IPS-20b (cell line): ENCODE data around the gene STH.
"Not testable (repeated sequence)": the region's sequence is repeated elsewhere in the genome, so short reads cannot be mapped to it uniquely, and the experiment has no call there.

Experiments used
- H3K27ac ChIP-seq: one replicate; pipeline ENCODE4 v1.5.1; 2013; ENCODE audit warnings: low read length
- H3K27me3 ChIP-seq: 2 replicates; pipeline ENCODE4 v1.6.1; 2013; ENCODE audit warnings: mild to moderate bottlenecking, low read length, inconsistent platforms; ENCODE audit not compliant: insufficient read depth
- H3K36me3 ChIP-seq: 2 replicates; pipeline ENCODE4 v1.6.1; 2013; ENCODE audit warnings: low read depth, mild to moderate bottlenecking, inconsistent platforms, low read length, moderate library complexity; ENCODE audit not compliant: insufficient read depth
- H3K4me1 ChIP-seq: 2 replicates; pipeline ENCODE4 v1.6.1; 2013; ENCODE audit warnings: mild to moderate bottlenecking, control low read depth, inconsistent platforms, low read length, moderate library complexity; ENCODE audit not compliant: insufficient read depth
- H3K4me3 ChIP-seq: 2 replicates; pipeline ENCODE4 v1.5.1; 2013; ENCODE audit warnings: mild to moderate bottlenecking, low read length, inconsistent platforms
- H3K9ac ChIP-seq: 2 replicates; pipeline ENCODE4 v1.6.1; 2013; ENCODE audit warnings: low read depth, mild to moderate bottlenecking, inconsistent platforms, low read length, moderate library complexity
- H3K9me3 ChIP-seq: 2 replicates; pipeline ENCODE4 v1.6.1; 2013; ENCODE audit warnings: mild to moderate bottlenecking, low read depth, low read length, inconsistent platforms; ENCODE audit not compliant: insufficient read depth

STH gene

DNA sequence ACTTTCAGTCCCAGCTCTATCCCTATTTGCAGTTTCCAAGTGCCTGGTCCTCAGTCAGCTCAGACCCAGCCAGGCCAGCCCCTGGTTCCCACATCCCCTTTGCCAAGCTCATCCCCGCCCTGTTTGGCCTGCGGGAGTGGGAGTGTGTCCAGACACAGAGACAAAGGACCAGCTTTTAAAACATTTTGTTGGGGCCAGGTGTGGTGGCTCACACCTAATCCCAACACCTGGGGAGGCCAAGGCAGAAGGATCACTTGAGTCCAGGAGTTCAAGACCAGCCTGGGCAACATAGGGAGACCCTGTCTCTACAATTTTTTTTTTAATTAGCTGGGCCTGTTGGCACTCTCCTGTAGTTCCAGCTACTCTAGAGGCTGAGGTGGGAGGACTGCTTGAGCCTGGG, 1.7 kb downstream of the STH start:
- Histone ChIP-seq H3K9ac (no peak overlapping the region), H3K27me3 (no peaks in the 10 kb centered on the region), H3K4me3 (no peak overlapping the region), H3K4me1 (no peaks in the 10 kb centered on the region), H3K9me3 (no peaks in the 10 kb centered on the region), H3K27ac (no peak overlapping the region), H3K36me3 (no peaks in the 10 kb centered on the region)

DNA sequence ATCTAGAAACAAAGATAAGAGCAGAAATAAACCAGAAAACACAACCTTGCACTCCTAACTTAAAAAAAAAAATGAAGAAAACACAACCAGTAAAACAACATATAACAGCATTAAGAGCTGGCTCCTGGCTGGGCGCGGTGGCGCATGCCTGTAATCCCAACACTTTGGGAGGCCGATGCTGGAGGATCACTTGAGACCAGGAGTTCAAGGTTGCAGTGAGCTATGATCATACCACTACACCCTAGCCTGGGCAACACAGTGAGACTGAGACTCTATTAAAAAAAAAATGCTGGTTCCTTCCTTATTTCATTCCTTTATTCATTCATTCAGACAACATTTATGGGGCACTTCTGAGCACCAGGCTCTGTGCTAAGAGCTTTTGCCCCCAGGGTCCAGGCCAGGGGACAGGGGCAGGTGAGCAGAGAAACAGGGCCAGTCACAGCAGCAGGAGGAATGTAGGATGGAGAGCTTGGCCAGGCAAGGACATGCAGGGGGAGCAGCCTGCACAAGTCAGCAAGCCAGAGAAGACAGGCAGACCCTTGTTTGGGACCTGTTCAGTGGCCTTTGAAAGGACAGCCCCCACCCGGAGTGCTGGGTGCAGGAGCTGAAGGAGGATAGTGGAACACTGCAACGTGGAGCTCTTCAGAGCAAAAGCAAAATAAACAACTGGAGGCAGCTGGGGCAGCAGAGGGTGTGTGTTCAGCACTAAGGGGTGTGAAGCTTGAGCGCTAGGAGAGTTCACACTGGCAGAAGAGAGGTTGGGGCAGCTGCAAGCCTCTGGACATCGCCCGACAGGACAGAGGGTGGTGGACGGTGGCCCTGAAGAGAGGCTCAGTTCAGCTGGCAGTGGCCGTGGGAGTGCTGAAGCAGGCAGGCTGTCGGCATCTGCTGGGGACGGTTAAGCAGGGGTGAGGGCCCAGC, 2.6 kb downstream of the STH start:
- H3K9ac ChIP-seq = no peak overlapping the region
- H3K36me3 ChIP-seq = no peaks in the 10 kb centered on the region
- H3K4me1 ChIP-seq = no peaks in the 10 kb centered on the region

DNA sequence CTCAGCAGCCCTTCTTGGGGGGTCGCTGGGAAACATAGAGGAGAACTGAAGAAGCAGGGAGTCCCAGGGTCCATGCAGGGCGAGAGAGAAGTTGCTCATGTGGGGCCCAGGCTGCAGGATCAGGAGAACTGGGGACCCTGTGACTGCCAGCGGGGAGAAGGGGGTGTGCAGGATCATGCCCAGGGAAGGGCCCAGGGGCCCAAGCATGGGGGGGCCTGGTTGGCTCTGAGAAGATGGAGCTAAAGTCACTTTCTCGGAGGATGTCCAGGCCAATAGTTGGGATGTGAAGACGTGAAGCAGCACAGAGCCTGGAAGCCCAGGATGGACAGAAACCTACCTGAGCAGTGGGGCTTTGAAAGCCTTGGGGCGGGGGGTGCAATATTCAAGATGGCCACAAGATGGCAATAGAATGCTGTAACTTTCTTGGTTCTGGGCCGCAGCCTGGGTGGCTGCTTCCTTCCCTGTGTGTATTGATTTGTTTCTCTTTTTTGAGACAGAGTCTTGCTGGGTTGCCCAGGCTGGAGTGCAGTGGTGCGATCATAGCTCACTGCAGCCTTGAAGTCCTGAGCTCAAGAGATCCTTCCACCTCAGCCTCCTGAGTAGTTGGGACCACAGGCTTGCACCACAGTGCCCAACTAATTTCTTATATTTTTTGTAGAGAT, 3.4 kb downstream of the STH start:
- Histone ChIP-seq H3K27me3 (no peaks in the 10 kb centered on the region), H3K9ac (no peak overlapping the region), H3K36me3 (no peaks in the 10 kb centered on the region), H3K4me1 (no peaks in the 10 kb centered on the region), H3K27ac (no peak overlapping the region), H3K4me3 (no peak overlapping the region), H3K9me3 (no peaks in the 10 kb centered on the region)

More for the DNA sequence above, 2.6 kb downstream of the STH start:
- no peaks in the 10 kb centered on the region for H3K9me3 ChIP-seq
- no peak overlapping the region for H3K27ac ChIP-seq
- no peaks in the 10 kb centered on the region for H3K27me3 ChIP-seq
- no peak overlapping the region for H3K4me3 ChIP-seq

DNA sequence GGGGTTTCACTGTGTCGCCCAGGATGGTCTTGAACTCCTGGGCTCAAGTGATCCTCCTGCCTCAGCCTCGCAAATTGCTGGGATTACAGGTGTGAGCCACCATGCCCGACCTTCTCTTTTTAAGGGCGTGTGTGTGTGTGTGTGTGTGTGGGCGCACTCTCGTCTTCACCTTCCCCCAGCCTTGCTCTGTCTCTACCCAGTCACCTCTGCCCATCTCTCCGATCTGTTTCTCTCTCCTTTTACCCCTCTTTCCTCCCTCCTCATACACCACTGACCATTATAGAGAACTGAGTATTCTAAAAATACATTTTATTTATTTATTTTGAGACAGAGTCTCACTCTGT, 3.9 kb downstream of the STH start:
- H3K9me3 ChIP-seq = no peaks in the 10 kb centered on the region
- H3K36me3 ChIP-seq = no peaks in the 10 kb centered on the region
- no peaks in the 10 kb centered on the region for H3K4me1 ChIP-seq
- no peaks in the 10 kb centered on the region for H3K27me3 ChIP-seq
- no peak overlapping the region for H3K4me3 ChIP-seq
- no peak overlapping the region for H3K27ac ChIP-seq
- H3K9ac ChIP-seq = no peak overlapping the region

DNA sequence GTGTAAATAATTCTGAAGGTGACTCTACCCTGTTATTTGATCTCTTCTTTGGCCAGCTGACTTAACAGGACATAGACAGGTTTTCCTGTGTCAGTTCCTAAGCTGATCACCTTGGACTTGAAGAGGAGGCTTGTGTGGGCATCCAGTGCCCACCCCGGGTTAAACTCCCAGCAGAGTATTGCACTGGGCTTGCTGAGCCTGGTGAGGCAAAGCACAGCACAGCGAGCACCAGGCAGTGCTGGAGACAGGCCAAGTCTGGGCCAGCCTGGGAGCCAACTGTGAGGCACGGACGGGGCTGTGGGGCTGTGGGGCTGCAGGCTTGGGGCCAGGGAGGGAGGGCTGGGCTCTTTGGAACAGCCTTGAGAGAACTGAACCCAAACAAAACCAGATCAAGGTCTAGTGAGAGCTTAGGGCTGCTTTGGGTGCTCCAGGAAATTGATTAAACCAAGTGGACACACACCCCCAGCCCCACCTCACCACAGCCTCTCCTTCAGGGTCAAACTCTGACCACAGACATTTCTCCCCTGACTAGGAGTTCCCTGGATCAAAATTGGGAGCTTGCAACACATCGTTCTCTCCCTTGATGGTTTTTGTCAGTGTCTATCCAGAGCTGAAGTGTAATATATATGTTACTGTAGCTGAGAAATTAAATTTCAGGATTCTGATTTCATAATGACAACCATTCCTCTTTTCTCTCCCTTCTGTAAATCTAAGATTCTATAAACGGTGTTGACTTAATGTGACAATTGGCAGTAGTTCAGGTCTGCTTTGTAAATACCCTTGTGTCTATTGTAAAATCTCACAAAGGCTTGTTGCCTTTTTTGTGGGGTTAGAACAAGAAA, 5.1 kb downstream of the STH start:
- Histone ChIP-seq H3K9ac (no peak overlapping the region), H3K27ac (no peak overlapping the region), H3K4me1 (no peaks in the 10 kb centered on the region), H3K36me3 (no peaks in the 10 kb centered on the region), H3K27me3 (no peaks in the 10 kb centered on the region), H3K4me3 (no peak overlapping the region), H3K9me3 (no peaks in the 10 kb centered on the region)

DNA sequence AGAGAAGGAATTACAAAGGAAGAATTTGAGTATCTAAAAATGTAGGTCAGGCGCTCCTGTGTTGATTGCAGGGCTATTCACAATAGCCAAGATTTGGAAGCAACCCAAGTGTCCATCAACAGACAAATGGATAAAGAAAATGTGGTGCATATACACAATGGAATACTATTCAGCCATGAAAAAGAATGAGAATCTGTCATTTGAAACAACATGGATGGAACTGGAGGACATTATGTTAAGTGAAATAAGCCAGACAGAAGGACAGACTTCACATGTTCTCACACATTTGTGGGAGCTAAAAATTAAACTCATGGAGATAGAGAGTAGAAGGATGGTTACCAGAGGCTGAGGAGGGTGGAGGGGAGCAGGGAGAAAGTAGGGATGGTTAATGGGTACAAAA, 7.0 kb downstream of the STH start:
- H3K9me3 ChIP-seq, H3K36me3 ChIP-seq, H3K27me3 ChIP-seq, H3K4me1 ChIP-seq, H3K9ac ChIP-seq, H3K27ac ChIP-seq, H3K4me3 ChIP-seq: not testable (repeated sequence)

DNA sequence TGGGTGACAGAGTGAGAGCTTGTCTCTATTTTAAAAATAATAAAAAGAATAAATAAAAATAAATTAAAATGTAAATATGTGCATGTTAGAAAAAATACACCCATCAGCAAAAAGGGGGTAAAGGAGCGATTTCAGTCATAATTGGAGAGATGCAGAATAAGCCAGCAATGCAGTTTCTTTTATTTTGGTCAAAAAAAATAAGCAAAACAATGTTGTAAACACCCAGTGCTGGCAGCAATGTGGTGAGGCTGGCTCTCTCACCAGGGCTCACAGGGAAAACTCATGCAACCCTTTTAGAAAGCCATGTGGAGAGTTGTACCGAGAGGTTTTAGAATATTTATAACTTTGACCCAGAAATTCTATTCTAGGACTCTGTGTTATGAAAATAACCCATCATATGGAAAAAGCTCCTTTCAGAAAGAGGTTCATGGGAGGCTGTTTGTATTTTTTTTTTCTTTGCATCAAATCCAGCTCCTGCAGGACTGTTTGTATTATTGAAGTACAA, 8.5 kb downstream of the STH start:
- H3K4me3 ChIP-seq = no peak overlapping the region
- H3K36me3 ChIP-seq = no peaks in the 10 kb centered on the region
- H3K27ac ChIP-seq = no peak overlapping the region
- no peaks in the 10 kb centered on the region for H3K9me3 ChIP-seq
- H3K27me3 ChIP-seq = no peaks in the 10 kb centered on the region
- no peaks in the 10 kb centered on the region for H3K4me1 ChIP-seq
- no peak overlapping the region for H3K9ac ChIP-seq

DNA sequence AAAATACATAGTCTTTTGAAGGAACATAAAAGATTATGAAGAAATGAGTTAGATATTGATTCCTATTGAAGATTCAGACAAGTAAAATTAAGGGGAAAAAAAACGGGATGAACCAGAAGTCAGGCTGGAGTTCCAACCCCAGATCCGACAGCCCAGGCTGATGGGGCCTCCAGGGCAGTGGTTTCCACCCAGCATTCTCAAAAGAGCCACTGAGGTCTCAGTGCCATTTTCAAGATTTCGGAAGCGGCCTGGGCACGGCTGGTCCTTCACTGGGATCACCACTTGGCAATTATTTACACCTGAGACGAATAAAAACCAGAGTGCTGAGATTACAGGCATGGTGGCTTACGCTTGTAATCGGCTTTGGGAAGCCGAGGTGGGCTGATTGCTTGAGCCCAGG, 9.5 kb downstream of the STH start:
- H3K9me3 ChIP-seq = no peaks in the 10 kb centered on the region
- H3K36me3 ChIP-seq = no peaks in the 10 kb centered on the region
- H3K27ac ChIP-seq = no peak overlapping the region
- no peaks in the 10 kb centered on the region for H3K27me3 ChIP-seq
- no peak overlapping the region for H3K4me3 ChIP-seq
- no peak overlapping the region for H3K9ac ChIP-seq
- H3K4me1 ChIP-seq = no peaks in the 10 kb centered on the region

DNA sequence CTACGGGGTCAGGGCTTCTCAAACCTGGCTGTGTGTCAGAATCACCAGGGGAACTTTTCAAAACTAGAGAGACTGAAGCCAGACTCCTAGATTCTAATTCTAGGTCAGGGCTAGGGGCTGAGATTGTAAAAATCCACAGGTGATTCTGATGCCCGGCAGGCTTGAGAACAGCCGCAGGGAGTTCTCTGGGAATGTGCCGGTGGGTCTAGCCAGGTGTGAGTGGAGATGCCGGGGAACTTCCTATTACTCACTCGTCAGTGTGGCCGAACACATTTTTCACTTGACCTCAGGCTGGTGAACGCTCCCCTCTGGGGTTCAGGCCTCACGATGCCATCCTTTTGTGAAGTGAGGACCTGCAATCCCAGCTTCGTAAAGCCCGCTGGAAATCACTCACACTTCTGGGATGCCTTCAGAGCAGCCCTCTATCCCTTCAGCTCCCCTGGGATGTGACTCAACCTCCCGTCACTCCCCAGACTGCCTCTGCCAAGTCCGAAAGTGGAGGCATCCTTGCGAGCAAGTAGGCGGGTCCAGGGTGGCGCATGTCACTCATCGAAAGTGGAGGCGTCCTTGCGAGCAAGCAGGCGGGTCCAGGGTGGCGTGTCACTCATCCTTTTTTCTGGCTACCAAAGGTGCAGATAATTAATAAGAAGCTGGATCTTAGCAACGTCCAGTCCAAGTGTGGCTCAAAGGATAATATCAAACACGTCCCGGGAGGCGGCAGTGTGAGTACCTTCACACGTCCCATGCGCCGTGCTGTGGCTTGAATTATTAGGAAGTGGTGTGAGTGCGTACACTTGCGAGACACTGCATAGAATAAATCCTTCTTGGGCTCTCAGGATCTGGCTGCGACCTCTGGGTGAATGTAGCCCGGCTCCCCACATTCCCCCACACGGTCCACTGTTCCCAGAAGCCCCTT, 10.9 kb downstream of the STH start:
- H3K27me3 ChIP-seq = no peaks in the 10 kb centered on the region
- H3K27ac ChIP-seq = no peak overlapping the region
- no peak overlapping the region for H3K9ac ChIP-seq
- H3K4me3 ChIP-seq = no peak overlapping the region
- H3K36me3 ChIP-seq = no peaks in the 10 kb centered on the region
- H3K4me1 ChIP-seq = no peaks in the 10 kb centered on the region
- H3K9me3 ChIP-seq = no peaks in the 10 kb centered on the region

DNA sequence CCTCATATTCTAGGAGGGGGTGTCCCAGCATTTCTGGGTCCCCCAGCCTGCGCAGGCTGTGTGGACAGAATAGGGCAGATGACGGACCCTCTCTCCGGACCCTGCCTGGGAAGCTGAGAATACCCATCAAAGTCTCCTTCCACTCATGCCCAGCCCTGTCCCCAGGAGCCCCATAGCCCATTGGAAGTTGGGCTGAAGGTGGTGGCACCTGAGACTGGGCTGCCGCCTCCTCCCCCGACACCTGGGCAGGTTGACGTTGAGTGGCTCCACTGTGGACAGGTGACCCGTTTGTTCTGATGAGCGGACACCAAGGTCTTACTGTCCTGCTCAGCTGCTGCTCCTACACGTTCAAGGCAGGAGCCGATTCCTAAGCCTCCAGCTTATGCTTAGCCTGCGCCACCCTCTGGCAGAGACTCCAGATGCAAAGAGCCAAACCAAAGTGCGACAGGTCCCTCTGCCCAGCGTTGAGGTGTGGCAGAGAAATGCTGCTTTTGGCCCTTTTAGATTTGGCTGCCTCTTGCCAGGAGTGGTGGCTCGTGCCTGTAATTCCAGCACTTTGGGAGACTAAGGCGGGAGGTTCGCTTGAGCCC, 11.6 kb downstream of the STH start:
- no peak overlapping the region for H3K27ac ChIP-seq
- H3K4me1 ChIP-seq = no peaks in the 10 kb centered on the region
- no peaks in the 10 kb centered on the region for H3K9me3 ChIP-seq
- H3K36me3 ChIP-seq = no peaks in the 10 kb centered on the region
- no peaks in the 10 kb centered on the region for H3K27me3 ChIP-seq
- H3K9ac ChIP-seq = no peak overlapping the region
- no peak overlapping the region for H3K4me3 ChIP-seq
